SK-N-MC (cell line): ENCODE results near the gene SFRP4.
"Not testable (repeated sequence)": the region's sequence is repeated elsewhere in the genome, so short reads cannot be mapped to it uniquely, and the experiment has no call there.

ENCODE experiments used
- DNase-seq: peaks from one replicate; pipeline ENCODE4 v3.0.0-alpha.2; 2011; ENCODE audit warnings: low read depth, low spot score
- H3K27ac ChIP-seq: fragments of 200-600 bp; sonication (generic); 2 replicates; pipeline ENCODE4 v1.5.1; 2016; ENCODE audit warnings: mixed run types
- H3K36me3 ChIP-seq: fragments of 200-600 bp; sonication (generic); 2 replicates; pipeline ENCODE4 v1.6.1; 2017; ENCODE audit warnings: antibody characterized with exemption, low read length, mixed read lengths; ENCODE audit not compliant: insufficient read depth
- H3K4me3 ChIP-seq: fragments of 200-600 bp; sonication (generic); 2 replicates; pipeline ENCODE4 v1.5.1; 2016
- H3K9ac ChIP-seq: fragments of 200-600 bp; sonication (generic); 2 replicates; pipeline ENCODE4 v1.8.0; 2017; ENCODE audit warnings: mixed run types, mixed read lengths; ENCODE audit not compliant: insufficient read length
- H3K9me3 ChIP-seq: fragments of 200-600 bp; sonication (generic); 2 replicates; pipeline ENCODE4 v1.6.1; 2017; ENCODE audit warnings: low read depth, mild to moderate bottlenecking, antibody characterized with exemption, low read length, moderate library complexity, mixed read lengths
- EZH2 ChIP-seq: fragments of 200-600 bp; sonication (generic); IDR thresholded peaks from one replicate; pipeline ENCODE4 v1.6.1; 2017; ENCODE audit warnings: antibody characterized with exemption
- FOXP2 ChIP-seq: optimal IDR thresholded peaks from 2 replicates; pipeline ENCODE3; 2011; ENCODE audit warnings: mild to moderate bottlenecking, moderate library complexity; ENCODE audit not compliant: insufficient read depth; ENCODE audit errors: extremely low read length, control extremely low read depth
- POLR2AphosphoS5 ChIP-seq: IDR thresholded peaks from 2 replicates; pipeline ENCODE4 v1.6.1; 2012; ENCODE audit warnings: mild to moderate bottlenecking, low read depth, low read length, borderline replicate concordance

Gene SFRP4

GRCh38 chr7:37916673-37917660 lies at the start of gene SFRP4:
Gene SFRP4, minus strand, starts transcription at chr7:37916817. Its CDS starts 280 bp downstream, at chr7:37916537.
- DNase-seq = no peak
- TF ChIP-seq POLR2AphosphoS5 = no peak
- TF ChIP-seq EZH2 = no peak
- TF ChIP-seq FOXP2 = no peak
- Histone ChIP-seq H3K4me3 (peak within 1 kb of the TSS; percentile 69), H3K9me3 (no peaks in the 10 kb centered on the region), H3K36me3 (no peaks in the 10 kb centered on the region), H3K9ac (peak within 1 kb of the TSS; percentile 44), H3K27ac (no peak within 1 kb of the TSS)

DNA sequence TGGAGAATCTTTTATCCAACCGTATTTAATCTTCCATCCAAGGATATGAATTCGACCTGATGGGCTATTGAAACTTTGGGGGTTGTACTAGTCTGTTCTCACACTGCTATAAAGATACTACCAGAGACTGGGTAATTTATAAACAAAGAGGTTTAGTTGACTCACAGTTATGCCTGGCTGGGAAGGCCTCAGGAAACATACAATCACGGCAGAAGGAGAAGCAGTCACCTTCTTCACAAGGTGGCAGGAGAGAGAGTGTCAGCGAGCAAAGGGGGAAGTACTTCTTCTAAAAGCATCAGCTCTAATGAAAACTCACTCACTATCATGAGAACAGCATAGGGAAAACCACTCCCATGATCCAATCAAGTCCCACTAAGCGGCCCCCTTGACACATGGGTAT lies 47.6 kb upstream of the SFRP4 start:
- DNase-seq = no peak
- H3K9ac ChIP-seq = no peak overlapping the region
- no peak overlapping the region for H3K4me3 ChIP-seq
- TF ChIP-seq POLR2AphosphoS5 = no peak
- no peak overlapping the region for H3K27ac ChIP-seq
- no peaks in the 10 kb centered on the region for H3K9me3 ChIP-seq
- H3K36me3 ChIP-seq = no peaks in the 10 kb centered on the region

- Histone ChIP-seq H3K9ac (no peak overlapping the region), H3K27ac (no peak overlapping the region), H3K4me3 (no peak overlapping the region), H3K36me3 (no peaks in the 10 kb centered on the region), H3K9me3 (no peaks in the 10 kb centered on the region)
- DNase-seq = no peak
- no peak for TF ChIP-seq POLR2AphosphoS5
- TF ChIP-seq FOXP2 = no peak
- TF ChIP-seq EZH2 = no peak
Observed at GRCh38 chr7:37961251-37961650, 44.6 kb upstream of the SFRP4 start.

GRCh38 chr7:37960483-37960882 lies 43.9 kb upstream of the SFRP4 start:
- Histone ChIP-seq H3K9ac (no peak overlapping the region), H3K36me3 (no peaks in the 10 kb centered on the region), H3K9me3 (no peaks in the 10 kb centered on the region), H3K4me3 (no peak overlapping the region), H3K27ac (no peak overlapping the region)
- TF ChIP-seq POLR2AphosphoS5 (no peak), EZH2 (no peak), FOXP2 (no peak)
- no peak for DNase-seq

DNA sequence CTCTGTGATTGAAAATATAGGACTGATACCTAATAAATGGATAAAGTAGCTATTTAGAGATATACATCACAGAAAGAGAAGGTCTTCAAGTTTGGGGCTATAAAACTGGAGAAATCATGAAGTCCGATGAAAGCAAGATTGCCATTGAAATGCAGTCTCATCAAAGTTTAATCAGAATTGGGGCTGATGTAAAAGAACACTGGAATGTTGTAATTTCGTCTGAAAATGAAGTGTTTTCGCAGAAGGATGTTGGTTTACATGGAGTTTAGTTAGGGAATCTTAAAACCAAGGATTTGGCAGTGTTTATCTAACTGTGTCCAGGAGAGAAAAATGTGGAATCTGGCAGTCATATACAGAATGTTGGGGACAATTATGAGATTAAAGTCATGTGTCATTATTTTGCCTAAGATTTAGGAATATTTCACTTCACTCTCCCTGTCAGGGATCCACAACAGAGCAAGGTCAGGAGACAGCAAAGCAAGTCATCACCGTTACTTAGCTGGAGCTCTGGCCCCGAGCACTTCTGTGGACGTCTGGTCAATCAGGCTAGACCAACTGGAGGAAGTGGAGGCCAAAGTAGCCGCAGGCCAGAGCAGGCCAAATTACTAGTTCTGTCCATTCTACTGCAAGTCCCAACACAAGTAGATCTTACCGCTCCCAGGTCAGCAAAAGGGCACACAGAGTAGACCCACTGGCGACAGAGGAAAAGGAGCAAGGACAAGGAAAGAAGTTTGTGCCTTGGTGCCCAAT lies 40.8 kb upstream of the SFRP4 start:
- H3K36me3 ChIP-seq = no peaks in the 10 kb centered on the region; the same call in 1 of the 2 replicates
- H3K4me3 ChIP-seq = no peak overlapping the region
- H3K9me3 ChIP-seq = no peaks in the 10 kb centered on the region
- no peak overlapping the region for H3K9ac ChIP-seq
- no peak for DNase-seq
- H3K27ac ChIP-seq = no peak overlapping the region
- TF ChIP-seq FOXP2 (no peak), POLR2AphosphoS5 (no peak), EZH2 (no peak)

DNA sequence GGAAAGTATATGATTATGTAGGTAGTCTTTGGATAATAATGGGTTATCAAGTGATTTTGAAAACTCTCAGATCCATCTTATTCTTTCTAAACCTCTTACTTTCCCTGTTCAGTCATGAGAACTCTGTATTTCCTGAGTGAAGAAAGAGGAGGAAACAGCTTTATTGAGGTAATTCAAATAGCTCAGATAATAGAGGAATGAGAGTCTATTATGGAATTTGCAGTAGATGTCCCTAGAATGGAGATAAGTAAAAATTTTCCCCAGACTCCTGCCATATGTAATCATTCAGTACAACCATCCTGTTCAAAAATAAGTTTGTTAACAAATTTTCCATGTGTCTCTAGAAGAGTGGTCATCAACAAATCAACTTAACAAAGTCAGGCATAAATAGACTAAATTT lies 40.2 kb upstream of the SFRP4 start:
- DNase-seq = no peak
- TF ChIP-seq FOXP2 (no peak), EZH2 (no peak), POLR2AphosphoS5 (no peak)
- no peak overlapping the region for H3K27ac ChIP-seq
- no peaks in the 10 kb centered on the region for H3K9me3 ChIP-seq
- H3K36me3 ChIP-seq = no peaks in the 10 kb centered on the region; the same call in 1 of the 2 replicates
- no peak overlapping the region for H3K4me3 ChIP-seq
- no peak overlapping the region for H3K9ac ChIP-seq

GRCh38 chr7:37954217-37954616 lies 37.6 kb upstream of the SFRP4 start:
- H3K36me3 ChIP-seq = peaks cover 19% of the 10 kb centered on the region
- H3K4me3 ChIP-seq, DNase-seq, H3K9me3 ChIP-seq, H3K27ac ChIP-seq, H3K9ac ChIP-seq: not testable (repeated sequence)

DNA sequence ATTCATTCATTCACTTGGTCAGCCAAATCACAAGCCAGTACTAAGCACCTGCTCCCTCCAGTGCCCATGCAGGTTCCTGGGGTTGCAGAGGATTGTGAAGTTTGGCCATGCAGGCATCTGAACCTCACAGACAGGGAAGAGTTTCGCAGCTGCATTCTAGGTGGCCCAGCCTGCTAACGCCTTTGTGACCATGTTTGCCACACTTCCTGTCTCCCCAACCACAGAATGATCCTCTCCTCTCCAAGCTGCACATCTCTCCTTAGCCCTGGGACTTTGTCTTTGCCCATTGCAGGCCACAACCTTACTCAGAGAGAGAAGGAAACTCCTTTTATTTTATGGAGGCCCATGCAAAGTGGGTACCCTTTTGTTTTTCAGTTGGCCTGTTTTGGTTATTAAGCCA lies 35.6 kb upstream of the SFRP4 start:
- no peak overlapping the region for H3K9ac ChIP-seq
- TF ChIP-seq POLR2AphosphoS5 (no peak), FOXP2 (no peak), EZH2 (no peak)
- no peak for DNase-seq
- H3K27ac ChIP-seq = no peak overlapping the region
- peaks cover 23% of the 10 kb centered on the region for H3K36me3 ChIP-seq
- no peak overlapping the region for H3K4me3 ChIP-seq
- no peaks in the 10 kb centered on the region for H3K9me3 ChIP-seq
